NCI-H1105 (cell line): ENCODE data around the gene PTTG1.

Experiments
- DNase-seq: peaks from one replicate; lab custom pipeline; 2025; lab: John Stamatoyannopoulos, UW

PTTG1 gene

DNA sequence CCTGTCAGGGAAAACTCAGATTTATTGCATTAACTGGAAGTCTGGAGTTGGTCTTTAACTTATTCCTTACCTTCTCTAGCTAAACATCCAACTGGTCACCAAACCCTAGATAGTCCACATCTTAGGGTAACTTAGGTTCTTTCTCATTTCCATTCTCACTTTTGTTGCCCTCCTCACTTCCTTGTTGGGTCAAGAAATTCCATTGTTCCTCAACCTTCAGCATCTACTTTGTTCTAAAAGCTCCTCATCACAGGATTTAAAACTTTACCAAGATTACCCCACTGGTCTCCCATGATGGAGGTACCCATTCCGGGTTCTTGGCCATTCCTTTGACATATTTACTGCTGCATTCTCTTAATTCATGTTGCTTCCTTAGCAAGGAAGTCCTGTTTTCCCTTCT is 32.1 kb downstream of the PTTG1 start:
- DNase-seq, result no peak

DNA sequence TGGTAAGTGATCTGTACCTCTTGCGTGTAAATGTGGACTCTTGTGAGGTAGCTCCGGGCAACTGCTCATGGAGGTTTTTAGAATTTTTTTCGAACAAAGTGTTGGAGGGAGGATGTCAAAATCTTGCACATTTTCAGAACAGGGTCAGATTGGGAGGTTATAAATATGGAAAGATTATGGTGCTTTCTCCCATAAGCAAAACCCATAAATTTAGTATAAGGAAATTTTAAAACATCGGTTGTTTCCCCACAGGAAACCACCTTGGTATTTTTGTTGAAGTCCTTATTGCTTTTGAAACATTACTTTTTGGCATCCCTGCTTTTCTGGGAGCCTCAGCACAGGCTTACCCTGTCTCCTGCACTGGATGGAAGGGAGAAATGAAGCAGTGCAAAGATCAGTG is 33.9 kb downstream of the PTTG1 start:
- DNase-seq, result no peak

GRCh38 chr5:160456480-160457177 is 35.0 kb downstream of the PTTG1 start:
- DNase-seq, result no peak

- no peak for DNase-seq
These were observed 35.6 kb downstream of the PTTG1 start for GRCh38 chr5:160457252-160457651.

DNA sequence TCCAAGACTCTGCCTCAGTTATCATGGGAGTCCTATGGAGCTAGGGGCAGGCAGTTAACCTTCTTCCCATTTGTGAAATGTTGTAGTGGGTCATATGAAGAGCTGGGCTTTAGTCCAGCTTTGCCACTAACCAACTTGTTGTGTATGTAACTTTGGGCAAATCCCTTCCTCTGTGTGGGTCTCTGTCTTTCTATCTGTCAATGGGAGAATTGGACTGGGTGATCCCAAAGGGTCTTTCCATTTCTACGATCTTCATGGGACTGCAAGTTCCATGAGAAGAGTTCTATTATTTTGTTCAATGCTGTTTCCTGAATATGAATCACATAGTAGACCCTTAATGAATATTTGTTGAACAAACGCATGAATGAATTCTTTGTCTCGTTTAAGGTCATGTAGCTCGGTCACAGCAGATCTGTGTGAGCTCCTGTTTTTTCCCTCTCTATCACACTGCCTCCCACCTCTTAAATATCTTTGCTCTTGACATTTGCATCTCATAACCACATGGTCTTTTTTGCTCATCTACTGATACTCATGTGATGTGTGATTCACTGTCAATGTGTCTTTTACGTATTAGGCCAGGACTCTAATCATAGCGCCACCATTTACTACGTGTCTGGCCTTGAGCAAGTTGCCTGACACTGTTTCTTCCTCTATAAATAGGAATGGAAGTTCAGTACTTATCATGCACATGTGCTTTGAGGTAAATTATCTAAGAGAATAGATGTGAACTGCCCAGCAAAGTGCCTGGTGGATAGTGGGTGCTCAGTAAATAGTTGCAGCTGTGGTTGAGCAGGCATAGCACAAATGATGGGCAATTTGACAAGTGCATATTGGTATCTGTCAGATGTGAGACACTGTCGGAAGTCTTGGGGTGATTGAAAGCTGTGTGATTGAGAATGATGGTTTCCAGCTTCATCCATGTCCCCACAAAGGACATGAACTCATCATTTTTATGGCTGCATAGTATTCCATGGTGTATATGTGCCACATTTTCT is 37.4 kb downstream of the PTTG1 start:
- no peak for DNase-seq

GRCh38 chr5:160460377-160461049 is 38.9 kb downstream of the PTTG1 start:
- DNase-seq, result no peak

DNA sequence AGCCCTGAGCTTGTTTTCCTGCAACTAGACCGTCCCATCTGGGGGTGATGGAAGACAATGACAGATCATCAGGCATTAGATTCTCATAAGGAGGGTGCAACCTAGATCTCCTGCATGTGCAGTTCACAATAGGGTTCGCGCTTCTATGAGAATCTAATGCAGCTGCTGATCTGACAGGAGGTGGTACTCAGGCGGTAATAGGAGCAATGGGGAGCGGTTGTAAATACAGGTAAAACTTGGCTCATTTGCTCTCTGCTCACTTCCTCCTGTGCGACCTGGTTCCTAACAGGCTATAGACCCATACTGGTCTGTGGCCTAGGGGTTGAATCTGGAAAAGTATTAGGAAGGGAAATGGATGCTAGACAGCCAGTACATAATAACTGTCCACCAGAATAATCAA is 39.7 kb downstream of the PTTG1 start:
- no peak for DNase-seq

DNA sequence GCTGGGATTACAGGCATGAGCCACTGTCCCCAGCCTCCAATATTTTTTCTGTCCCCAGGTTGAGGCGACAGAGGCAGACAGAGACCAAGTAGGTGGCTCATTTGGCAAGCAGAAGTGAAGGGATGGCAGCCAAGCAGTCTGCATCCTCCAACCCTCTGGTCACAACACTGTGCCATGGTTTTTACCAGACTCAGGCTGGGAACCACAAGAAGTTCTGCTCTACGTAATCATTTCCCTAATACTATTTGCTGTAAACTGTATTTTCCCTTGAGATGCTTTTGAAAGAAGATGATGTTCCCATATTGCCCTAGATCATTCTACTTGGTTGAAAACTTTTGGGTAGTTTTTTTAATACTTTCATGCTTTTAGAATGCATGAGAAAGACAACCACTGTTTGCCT is 40.5 kb downstream of the PTTG1 start:
- DNase-seq, result no peak

- DNase-seq, result no peak
These were observed 41.6 kb downstream of the PTTG1 start for GRCh38 chr5:160463227-160463626.

- no peak for DNase-seq
These were observed 42.2 kb downstream of the PTTG1 start for GRCh38 chr5:160463740-160464465.

GRCh38 chr5:160464466-160464797 is 42.8 kb downstream of the PTTG1 start:
- no peak for DNase-seq

DNA sequence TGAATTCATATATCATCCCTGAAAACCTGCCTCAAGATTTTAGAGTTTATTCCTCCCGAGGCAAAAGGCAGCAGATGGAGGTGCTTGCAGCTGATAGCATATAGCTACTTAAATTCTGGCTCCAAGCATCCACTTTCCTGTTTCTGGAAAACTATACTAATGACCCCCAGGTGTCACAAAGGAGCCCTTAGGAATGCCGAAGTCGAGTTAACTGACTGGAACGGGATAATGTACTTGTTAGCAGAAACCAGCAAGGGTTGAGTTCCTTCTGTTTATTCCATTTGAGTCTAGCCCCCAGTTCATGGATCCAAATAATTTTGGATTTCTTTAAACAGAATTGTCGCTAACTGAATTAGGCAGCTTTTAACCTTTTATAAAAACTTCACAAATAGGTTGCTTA is 44.5 kb downstream of the PTTG1 start:
- no peak for DNase-seq

DNA sequence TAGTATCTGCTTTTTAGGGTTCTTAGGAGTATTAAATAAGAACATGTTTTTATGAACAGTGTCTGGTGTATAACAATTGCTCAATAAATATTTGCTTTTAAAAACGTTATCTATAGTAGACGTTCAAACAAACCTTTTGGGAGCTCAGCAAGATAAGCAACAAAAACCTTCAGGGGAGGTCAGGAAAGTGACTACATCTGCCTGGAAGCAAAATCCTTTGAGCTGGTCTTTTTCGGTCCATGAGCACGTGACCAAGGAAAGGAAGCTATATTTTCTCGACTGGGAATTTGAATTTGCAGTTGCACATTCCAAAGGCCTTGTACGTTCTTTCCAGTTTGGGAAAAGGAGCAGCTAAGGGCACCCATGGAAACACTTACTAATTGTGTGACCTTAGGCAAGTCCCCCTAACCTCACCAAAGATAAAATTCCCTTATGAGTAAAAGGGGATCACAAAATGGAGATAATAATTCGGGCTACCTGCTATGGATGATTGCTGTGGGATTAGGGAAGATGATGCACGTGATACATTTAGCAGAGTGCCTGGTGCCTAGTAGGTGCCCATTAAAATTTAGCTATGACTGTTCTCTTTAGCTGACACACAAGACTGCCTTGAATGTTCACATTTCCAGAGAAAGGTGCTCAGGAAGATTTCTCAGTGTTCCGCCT is 45.4 kb downstream of the PTTG1 start:
- DNase-seq, result no peak

- no peak for DNase-seq
These were observed 46.1 kb downstream of the PTTG1 start for GRCh38 chr5:160467555-160468362.

DNA sequence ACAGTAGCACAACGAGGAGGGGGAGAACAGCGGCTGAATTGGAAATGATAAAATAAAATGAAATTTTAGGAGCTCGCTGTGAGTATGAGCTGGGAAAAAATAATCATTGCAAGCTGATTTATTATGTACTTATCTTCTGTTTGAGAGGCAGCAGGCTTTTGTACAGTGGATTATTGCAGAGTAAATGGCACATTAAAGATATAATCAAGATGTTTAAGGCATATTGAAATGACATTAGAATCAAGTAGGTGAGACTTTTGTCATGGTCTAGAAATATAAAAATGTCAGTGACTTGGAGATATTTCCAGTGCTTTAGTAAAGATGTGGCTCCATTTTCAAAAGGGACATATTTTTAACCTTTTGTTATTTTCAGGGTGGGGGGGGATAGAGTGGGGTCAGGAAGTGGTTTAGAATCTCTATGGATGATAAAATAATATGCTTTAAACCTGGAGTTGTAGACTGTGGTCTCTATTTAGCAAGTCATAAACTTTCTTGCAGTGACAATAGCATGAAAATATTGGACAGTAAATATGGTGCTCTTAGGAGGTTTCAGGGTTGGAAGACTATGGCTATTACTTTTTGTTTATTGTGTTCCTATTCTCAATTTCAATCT is 46.8 kb downstream of the PTTG1 start:
- DNase-seq, result no peak

DNA sequence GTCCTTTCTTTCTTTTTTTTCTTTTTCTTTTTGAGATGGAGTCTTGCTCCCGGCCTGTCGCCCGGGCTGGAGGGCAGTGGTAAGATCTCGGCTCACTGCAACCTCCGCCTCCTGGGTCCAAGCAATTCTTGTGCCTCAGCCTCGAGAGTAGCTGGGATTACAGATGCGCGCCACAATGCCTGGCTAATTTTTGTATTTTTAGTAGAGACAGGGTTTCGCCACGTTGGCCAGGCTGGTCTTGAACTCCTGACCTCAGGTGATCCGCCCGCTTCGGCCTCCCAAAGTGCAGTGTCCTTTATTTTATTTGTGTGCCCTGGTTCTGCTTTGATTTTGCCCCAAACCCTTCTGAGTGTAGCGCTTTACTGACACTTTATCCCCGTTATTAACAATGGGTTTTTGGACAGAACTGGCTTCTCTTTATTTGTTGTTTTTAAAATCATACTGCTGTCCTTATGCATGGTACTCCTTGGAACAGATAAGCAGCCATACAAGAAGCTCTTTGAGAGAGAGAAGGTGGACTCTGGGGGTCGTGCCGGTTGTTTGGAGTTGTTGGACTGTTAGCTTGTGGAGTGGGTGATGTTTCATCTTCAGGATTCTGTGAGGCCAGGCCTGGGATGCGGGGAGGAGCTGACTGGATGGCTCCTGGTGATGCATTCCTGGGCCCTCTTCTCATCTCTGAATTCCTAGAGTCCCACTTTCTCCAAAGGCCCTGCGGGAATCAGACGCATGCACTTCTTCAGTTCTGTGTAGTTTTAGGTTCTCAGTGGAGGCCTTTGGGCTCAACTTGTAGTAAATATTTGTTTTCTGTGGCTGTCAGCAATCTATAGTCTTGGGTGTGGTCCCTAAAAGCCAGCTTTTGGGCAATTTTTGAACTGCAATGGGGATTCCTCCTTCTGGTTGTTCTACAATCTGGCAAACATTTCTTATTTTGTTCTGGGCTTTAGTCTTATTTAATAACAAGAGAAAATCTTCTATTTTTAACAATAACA is 47.8 kb downstream of the PTTG1 start:
- DNase-seq, result no peak

DNA sequence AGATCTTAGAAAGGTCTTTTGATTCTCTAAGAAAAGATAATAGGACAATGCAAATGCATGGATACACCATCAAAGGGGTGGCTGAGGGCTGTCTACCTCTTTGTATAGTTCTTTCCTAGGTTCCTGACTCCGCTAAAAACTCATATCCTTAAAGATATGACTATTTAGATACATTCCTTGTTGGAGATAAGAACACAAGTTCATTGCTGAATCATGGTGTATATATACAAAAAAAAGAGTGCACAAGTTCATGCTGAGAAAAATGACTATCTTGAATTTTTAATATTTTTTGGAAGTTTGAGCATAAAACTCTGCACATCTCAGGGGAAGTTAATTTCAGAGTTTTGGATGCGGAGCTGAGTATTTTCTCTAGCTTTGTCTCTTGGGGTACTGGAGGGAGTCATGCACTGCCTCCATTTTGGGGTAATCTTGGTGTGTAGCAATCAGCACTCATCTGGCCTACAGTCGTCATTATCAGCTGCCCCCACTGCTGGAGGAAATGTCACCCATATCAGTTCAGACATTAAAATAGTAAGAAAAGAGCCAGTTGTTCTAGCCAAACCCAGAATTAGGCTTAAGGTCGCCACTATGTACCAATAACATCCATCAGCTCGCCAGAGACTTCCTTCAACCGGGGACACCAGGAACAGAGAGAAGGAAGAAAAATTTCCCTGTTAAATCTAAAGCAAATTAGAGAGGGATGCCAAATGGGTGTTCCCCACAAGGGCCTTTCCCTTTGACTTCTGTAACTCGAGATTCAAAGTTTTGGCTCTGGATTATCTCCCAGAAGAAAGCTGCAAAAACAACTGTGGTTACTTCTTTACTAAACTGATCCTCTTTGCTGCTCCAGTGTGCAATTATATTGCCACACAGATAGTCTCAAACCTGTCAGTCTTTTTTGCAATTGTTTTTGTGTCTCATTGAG is 49.0 kb downstream of the PTTG1 start:
- DNase-seq, result no peak

GRCh38 chr5:160471761-160472160 is 50.1 kb downstream of the PTTG1 start:
- no peak for DNase-seq
